ENCODE measurements around the gene AFAP1.

The AFAP1 gene

DNA sequence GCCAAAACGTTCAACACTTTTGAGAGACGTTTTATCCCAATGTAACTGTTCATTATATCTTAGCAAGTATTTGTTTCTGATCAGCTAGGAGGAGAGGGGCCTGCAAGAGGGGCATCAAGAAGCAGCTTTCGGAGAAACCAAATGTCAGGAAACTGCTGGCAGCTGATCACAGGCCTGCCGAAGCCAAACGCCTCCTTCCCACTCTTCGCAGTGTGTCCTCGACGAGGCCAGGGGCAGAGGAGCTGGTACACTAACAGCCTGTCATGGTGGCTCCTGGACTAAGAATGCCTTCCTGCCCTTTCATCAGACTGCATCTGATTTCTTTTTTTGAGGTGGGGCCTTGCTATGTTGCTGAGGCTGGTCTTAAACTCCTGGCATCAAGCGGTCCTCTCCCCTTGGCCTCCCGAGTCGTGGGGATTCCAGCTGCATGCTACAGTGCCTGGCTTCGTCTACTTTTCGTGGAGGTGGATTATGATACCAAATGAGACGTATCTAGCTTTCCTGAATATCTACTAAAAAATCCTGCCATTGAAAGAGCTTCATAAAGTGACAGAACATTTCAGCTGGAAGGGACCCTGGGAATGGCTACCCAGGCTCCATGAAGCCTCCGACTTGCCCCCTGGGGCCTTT lies 134.8 kb downstream of the AFAP1 start:
- TF ChIP-seq, protein P1, sequence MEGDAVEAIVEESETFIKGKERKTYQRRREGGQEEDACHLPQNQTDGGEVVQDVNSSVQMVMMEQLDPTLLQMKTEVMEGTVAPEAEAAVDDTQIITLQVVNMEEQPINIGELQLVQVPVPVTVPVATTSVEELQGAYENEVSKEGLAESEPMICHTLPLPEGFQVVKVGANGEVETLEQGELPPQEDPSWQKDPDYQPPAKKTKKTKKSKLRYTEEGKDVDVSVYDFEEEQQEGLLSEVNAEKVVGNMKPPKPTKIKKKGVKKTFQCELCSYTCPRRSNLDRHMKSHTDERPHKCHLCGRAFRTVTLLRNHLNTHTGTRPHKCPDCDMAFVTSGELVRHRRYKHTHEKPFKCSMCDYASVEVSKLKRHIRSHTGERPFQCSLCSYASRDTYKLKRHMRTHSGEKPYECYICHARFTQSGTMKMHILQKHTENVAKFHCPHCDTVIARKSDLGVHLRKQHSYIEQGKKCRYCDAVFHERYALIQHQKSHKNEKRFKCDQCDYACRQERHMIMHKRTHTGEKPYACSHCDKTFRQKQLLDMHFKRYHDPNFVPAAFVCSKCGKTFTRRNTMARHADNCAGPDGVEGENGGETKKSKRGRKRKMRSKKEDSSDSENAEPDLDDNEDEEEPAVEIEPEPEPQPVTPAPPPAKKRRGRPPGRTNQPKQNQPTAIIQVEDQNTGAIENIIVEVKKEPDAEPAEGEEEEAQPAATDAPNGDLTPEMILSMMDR (conservative IDR thresholded peaks at IDR 0.05; ENCODE audit: low read depth), result no peak
- ChIA-PET CTCF (interaction anchor here (0.6 to 2.7 kb wide), 11 partner anchors 11 to 959 kb away, joined by 3 to 23 read pairs (median 4); no protein-coding TSS in a partner anchor), POLR2A (ENCODE audit: low non-redundant PET) (no interaction called here)
- no peak for DNase-seq (ENCODE audit: low spot score)
- H3K27ac ChIP-seq, result peak overlapping the region; percentile 90

DNA sequence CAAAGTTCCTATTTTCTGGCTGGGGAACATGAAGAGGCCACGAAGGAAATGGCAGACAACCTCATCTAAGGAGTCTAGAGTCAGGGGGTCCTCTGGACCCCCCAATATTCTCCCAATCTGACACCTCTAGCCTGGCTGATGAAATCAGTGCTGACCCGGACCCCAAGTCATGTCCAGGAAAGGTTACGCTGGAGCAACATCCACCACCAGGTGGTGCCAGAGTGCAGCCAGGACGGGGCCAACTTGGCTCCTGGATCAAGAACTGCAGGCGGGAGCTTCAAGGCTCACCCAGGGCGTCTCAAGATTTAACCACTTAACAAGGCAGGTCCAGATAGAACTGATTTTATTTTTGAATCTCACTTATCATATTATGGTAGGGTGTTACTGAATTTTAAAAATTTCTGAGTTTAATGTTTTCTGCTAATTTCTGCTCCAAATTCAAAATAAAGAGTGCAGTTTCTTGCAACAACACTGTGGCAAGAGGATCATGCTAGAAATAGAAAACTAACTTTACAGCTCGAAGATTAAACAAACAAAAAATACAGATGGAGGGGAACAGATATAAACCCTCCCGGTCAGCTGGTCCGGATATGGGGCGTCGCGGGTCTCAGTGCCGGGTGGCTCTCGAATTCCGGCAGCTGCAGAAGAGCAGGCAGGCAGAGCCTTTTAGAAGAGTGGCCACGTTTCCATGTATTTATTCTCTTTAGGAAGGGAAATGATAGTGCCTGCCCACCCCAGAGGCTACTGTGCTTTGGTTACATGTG lies 135.5 kb downstream of the AFAP1 start:
- POLR2A ChIA-PET (ENCODE audit: low non-redundant PET), result no interaction called here
- TF ChIP-seq, protein P1 (conservative IDR thresholded peaks at IDR 0.05; ENCODE audit: low read depth), result peak; percentile 93
- H3K27ac ChIP-seq, result peak overlapping the region; percentile 90
- CTCF ChIA-PET, result interaction anchor here (0.6 to 2.7 kb wide), 11 partner anchors 11 to 959 kb away, joined by 3 to 23 read pairs (median 4); no protein-coding TSS in a partner anchor
- DNase-seq (ENCODE audit: low spot score), result peak; percentile 64

DNA sequence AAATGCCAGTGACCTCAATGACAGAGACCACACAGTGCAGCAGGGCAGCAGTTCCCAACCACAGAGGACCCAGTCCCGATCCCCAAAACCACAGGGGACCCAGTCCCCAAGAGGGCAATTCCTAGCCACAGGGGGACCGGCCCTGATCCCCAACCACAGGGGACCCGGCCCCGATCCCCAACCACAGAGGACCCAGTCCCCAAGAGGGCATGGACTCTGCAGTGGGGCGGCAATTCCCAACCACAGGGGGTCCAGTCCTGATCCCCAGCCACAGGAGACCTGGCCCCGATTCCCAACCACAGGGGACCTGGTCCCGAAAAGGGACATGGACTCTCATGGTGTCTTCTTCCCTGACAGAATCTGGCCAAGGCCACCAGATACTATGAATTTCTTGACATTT lies 136.3 kb downstream of the AFAP1 start:
- POLR2A ChIA-PET (ENCODE audit: low non-redundant PET), result no interaction called here
- DNase-seq (ENCODE audit: low spot score), result no peak
- TF ChIP-seq, protein P1 (conservative IDR thresholded peaks at IDR 0.05; ENCODE audit: low read depth), result no peak
- CTCF ChIA-PET, result interaction anchor here (0.6 to 2.7 kb wide), 3 partner anchors 183 to 495 kb away, joined by 3 to 23 read pairs (median 5); no protein-coding TSS in a partner anchor
- H3K27ac ChIP-seq, result peak overlapping the region; percentile 90

DNA sequence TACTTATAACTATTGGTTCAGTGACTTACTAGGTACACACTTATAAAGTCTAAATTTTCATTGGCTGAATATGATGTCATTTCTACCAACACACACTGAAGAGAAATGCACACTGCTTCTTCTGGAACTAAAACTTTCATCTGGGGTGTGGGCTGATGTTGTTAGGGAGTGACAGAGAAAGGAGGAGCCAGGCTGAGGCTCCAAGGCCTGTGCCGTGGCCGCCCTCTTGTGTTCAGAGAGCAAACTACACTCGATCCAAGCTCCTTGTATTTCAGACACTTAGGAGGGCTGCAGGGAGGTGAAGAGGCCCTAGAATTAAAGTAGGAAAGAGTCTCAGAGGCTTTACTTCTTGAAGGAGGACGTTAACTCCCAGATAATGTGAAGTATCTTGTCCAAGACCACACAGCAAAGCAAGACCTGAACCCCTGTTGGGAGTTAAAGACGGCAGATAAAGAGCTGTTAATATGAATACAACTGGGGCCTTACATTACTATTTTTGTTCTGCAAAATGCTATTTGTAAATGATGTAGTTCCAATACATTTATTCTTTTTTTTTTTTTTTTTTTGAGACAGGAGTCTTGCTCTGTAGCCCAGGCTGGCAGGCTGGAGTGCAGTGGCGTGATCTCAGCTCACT lies 137.5 kb downstream of the AFAP1 start:
- H3K27ac ChIP-seq, result peak overlapping the region; percentile 39
- peak; percentile 77 for DNase-seq (ENCODE audit: low spot score)
- ChIA-PET CTCF (interaction anchor here (0.6 to 2.7 kb wide), 5 partner anchors 8 to 354 kb away, joined by 3 to 23 read pairs (median 5); no protein-coding TSS in a partner anchor), POLR2A (ENCODE audit: low non-redundant PET) (no interaction called here)
- TF ChIP-seq, protein P1 (conservative IDR thresholded peaks at IDR 0.05; ENCODE audit: low read depth), result peak; percentile 96

DNA sequence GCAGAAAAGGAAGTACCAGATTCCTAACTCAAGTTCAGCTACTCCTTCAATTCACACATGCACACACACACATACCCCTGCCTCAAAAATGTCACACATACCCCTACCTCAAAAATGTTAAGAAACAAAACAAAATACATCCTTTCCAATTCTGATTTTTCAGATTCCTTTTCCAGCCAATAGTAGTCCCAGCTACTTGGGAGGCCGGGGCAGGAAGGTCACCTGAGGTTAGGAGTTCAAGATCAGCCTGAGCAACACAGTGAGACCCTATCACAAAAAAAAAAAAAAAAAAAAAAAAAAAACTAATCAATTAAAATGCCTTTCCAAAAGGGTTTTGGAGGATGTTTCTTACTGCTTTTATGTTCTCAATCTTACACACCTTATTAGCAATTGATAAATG lies 138.0 kb downstream of the AFAP1 start:
- TF ChIP-seq, protein P1 (conservative IDR thresholded peaks at IDR 0.05; ENCODE audit: low read depth), result no peak
- H3K27ac ChIP-seq, result no peak overlapping the region
- ChIA-PET POLR2A (ENCODE audit: low non-redundant PET) (no interaction called here), CTCF (interaction anchor here (0.6 to 0.8 kb wide), 3 partner anchors 9 to 354 kb away, joined by 5 to 9 read pairs (median 6); no protein-coding TSS in a partner anchor)
- no peak for DNase-seq (ENCODE audit: low spot score)

DNA sequence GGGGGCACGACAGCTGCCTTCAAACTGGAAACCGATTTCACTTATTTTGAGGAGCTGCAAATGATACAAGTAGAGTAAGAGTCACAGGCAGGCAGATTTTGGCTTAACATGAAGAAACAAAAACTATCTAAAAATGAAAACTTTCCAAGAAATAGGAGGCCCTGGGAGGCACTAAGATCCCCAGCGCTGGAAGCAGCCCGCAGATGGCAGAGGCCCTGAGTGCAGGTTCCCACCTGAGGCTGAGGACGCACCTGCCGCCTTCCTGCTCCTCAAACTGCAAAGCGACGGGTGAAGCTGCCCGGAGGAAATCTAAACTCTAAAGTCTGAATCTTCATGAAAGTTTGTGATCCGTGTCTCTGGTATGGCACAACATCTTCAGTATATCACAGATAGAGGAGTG lies 138.7 kb downstream of the AFAP1 start:
- no peak overlapping the region for H3K27ac ChIP-seq
- ChIA-PET CTCF (interaction anchor here (0.6 to 0.8 kb wide), 3 partner anchors 33 to 355 kb away, joined by 3 to 9 read pairs (median 6); no protein-coding TSS in a partner anchor), POLR2A (ENCODE audit: low non-redundant PET) (no interaction called here)
- DNase-seq (ENCODE audit: low spot score), result no peak
- TF ChIP-seq, protein P1 (conservative IDR thresholded peaks at IDR 0.05; ENCODE audit: low read depth), result no peak

All from RWPE1 (cell line).